ENCODE results near the gene GLYATL3. TPM values are rescaled to one million over a fixed set of nuclear protein-coding genes. Genes with fewer than 3 reads are reported as not detected.

GLYATL3 gene
- total RNA-seq, 1 experiment from 2014 or later, result not detected

Other genes with a start within 250 kb of the GLYATL3 start
- 7.1 and 7.5 TPM in 2 replicates for gene MMUT, start 36.7 kb upstream of the GLYATL3 start, total RNA-seq (2014; rRNA removed; shearing (Covaris generic))
- 6.9 and 8.6 TPM in 2 replicates for gene CENPQ, start 36.6 kb upstream of the GLYATL3 start, total RNA-seq (2014; rRNA removed; shearing (Covaris generic))
- 0.47 TPM in 1 of 2 replicates, not detected in the other for gene C6orf141, start 50.7 kb downstream of the GLYATL3 start, total RNA-seq (2014; rRNA removed; shearing (Covaris generic))
- gene RHAG, start 136.9 kb downstream of the GLYATL3 start, total RNA-seq (2014; rRNA removed; shearing (Covaris generic)), result not detected in 2 replicates
- 0.12 TPM in 1 of 2 replicates, not detected in the other for gene CRISP2, start 213.6 kb downstream of the GLYATL3 start, total RNA-seq (2014; rRNA removed; shearing (Covaris generic))
- not detected in 2 replicates for gene CRISP3, start 244.5 kb downstream of the GLYATL3 start, total RNA-seq (2014; rRNA removed; shearing (Covaris generic))

Measured in NCI-H460 (cell line).